GM18868 (cell line): Measurements from ENCODE around the gene RIOX2.

ENCODE experiments used
- ATAC-seq: cut with Tn5 transposase; IDR thresholded peaks from one replicate; pipeline ENCODE4 v1.9.1; 2021; ENCODE audit warnings: mild to moderate bottlenecking, moderate library complexity; ENCODE audit not compliant: unreplicated experiment

RIOX2 gene

GRCh38 chr3:97956051-97956450, 16.2 kb downstream of the RIOX2 start:
- ATAC-seq = no peak

GRCh38 chr3:97954228-97954827, 17.9 kb downstream of the RIOX2 start:
- ATAC-seq = peak; percentile 71

GRCh38 chr3:97952872-97953271, 19.4 kb downstream of the RIOX2 start:
- ATAC-seq = no peak

- no peak for ATAC-seq
These were observed 20.0 kb downstream of the RIOX2 start for GRCh38 chr3:97952280-97952679.

- ATAC-seq = no peak
These were observed 21.9 kb downstream of the RIOX2 start for GRCh38 chr3:97950360-97950759.

GRCh38 chr3:97949743-97950142, 22.5 kb downstream of the RIOX2 start:
- ATAC-seq = no peak

GRCh38 chr3:97949110-97949485, 23.1 kb downstream of the RIOX2 start:
- ATAC-seq = no peak

GRCh38 chr3:97948351-97949109, 23.7 kb downstream of the RIOX2 start:
- ATAC-seq = no peak

GRCh38 chr3:97942801-97943546, 29.3 kb downstream of the RIOX2 start:
- ATAC-seq = no peak

- ATAC-seq = no peak
These were observed 32.2 kb downstream of the RIOX2 start for GRCh38 chr3:97940034-97940433.

- ATAC-seq = no peak
These were observed 32.8 kb downstream of the RIOX2 start for GRCh38 chr3:97939401-97939800.

GRCh38 chr3:97938444-97938843, 33.8 kb downstream of the RIOX2 start:
- no peak for ATAC-seq

- ATAC-seq = no peak
These were observed 35.0 kb downstream of the RIOX2 start for GRCh38 chr3:97937205-97937604.

- ATAC-seq = no peak
These were observed 36.4 kb downstream of the RIOX2 start for GRCh38 chr3:97935842-97936241.

GRCh38 chr3:97934980-97935695, 37.1 kb downstream of the RIOX2 start:
- no peak for ATAC-seq

- no peak for ATAC-seq
These were observed 39.8 kb downstream of the RIOX2 start for GRCh38 chr3:97932387-97932801.

- ATAC-seq = no peak
These were observed 41.0 kb downstream of the RIOX2 start for GRCh38 chr3:97931218-97931617.

- ATAC-seq = no peak
These were observed 42.2 kb downstream of the RIOX2 start for GRCh38 chr3:97930018-97930417.

GRCh38 chr3:97928986-97929385, 43.2 kb downstream of the RIOX2 start:
- ATAC-seq = no peak

- ATAC-seq = no peak
These were observed 44.5 kb downstream of the RIOX2 start for GRCh38 chr3:97927704-97928103.

GRCh38 chr3:97917813-97918536, 54.3 kb downstream of the RIOX2 start:
- ATAC-seq = no peak
